K562 (cell line): ENCODE results near the gene ROM1. TPM values are rescaled to one million over a fixed set of nuclear protein-coding genes. Genes with fewer than 3 reads are reported as not detected.

Experiments
- TEAD2 ChIP-seq: fragments of 450-650 bp; IDR thresholded peaks from 2 replicates; pipeline ENCODE4 v1.6.1; 2016; ENCODE audit warnings: missing genetic modification characterization, control low read depth, missing compliant biosample characterization
- microRNA-seq: library from miRNA; unstranded; fragments of <30 nt; microRNA quantifications from one replicate; pipeline ENCODE4, GENCODE V29; 2018; ENCODE audit warnings: borderline microRNAs expressed
- polyA plus RNA-seq, 8 experiments: library from polyadenylated mRNA; depleted of rRNA in 4 of 8; stranded (reverse) in 5 of 8; unstranded in 3 of 8; fragments of >200 nt; fragmentation: Nextera tagmentation in 2 of 8; fragmentation: Illumina TruSeq in 1 of 8; extraction: Ambion mirVana in 2 of 8; extraction: Trizol in 1 of 8; gene quantifications; 2 replicates each; pipeline versions ENCODE4 v1.2.1 to v1.2.3, GENCODE V29; 2011 to 2014; ENCODE audit warnings: inconsistent platforms in 1 of 8, missing spikeins in 1 of 8
- small RNA-seq: library from RNA; depleted of rRNA; stranded (forward); fragments of <200 nt; gene quantifications from one replicate; pipeline ENCODE3, GENCODE V24; 2014
- total RNA-seq, 7 experiments: library from RNA; depleted of rRNA in 6 of 7; stranded (reverse); fragments of >200 nt in 6 of 7; fragmentation: Illumina TruSeq in 2 of 7; extraction: Trizol in 2 of 7; gene quantifications; 2 replicates each; pipeline versions ENCODE4 v1.2.1 to v1.2.3, GENCODE V29; 2011 to 2021; ENCODE audit warnings: low replicate concordance in 1 of 7
- TF ChIP-seq, protein P1 (sequence below): fragments of 450-650 bp; formaldehyde crosslinking; IDR thresholded peaks from 2 replicates; pipeline ENCODE4 v1.4.0; 2020; ENCODE audit warnings: mild to moderate bottlenecking, mixed read lengths

Gene ROM1
- total and polyA plus RNA-seq, 9 of the 15 experiments (the other 6 are each of a cell fraction or from before 2014, with no cell fraction given) = 0.75 to 4.0 (median 2.6) TPM

DNA sequence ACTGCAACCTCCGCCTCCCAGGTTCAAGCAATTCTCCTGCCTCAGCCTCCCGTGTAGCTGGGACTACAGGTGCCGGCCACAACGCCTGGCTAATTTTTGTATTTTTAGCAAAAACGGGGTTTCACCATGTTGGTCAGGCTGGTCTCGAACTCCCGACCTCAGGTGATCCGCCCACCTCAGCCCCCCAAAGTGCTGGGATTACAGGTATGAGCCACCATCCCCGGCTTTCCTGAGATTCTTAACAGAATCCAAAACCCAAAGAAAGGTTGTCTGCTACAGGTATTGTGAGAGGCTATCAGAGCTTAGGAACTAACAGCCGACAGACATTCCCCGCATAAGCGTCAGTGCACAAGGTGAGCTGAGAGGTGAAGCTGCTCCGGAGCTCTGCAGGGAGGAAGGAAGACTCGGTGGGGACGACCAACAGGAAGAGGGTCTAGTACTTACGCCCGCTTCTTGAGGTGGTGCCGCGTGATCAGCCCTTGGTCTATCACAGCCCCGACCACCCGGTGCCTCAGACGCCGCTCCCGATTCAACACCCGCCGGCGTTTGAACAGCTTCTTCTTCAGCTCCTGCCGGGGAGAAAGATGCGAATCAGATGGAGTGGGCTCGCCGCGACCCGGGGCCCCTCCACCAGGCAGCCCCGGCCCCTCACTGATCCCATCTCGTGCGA lies 51.5 kb downstream of the ROM1 start (continued):
- TF ChIP-seq, protein P1, sequence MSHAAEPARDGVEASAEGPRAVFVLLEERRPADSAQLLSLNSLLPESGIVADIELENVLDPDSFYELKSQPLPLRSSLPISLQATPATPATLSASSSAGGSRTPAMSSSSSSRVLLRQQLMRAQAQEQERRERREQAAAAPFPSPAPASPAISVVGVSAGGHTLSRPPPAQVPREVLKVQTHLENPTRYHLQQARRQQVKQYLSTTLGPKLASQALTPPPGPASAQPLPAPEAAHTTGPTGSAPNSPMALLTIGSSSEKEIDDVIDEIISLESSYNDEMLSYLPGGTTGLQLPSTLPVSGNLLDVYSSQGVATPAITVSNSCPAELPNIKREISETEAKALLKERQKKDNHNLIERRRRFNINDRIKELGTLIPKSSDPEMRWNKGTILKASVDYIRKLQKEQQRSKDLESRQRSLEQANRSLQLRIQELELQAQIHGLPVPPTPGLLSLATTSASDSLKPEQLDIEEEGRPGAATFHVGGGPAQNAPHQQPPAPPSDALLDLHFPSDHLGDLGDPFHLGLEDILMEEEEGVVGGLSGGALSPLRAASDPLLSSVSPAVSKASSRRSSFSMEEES (CRISPR knock-in tag) = no peak
- TF ChIP-seq TEAD2 (tag) = no peak
- TF ChIP-seq, all 486 proteins: peak for 22

Small RNA genes lying within 50 kb of the gene (microRNA-seq; reads per million reads assigned to microRNA genes)
- not detected for gene MIR6747

Small RNA genes lying within 50 kb of the gene (small RNA-seq; reads per million reads assigned to genes)
- gene AP001458.1 (not detected), gene MIR6747 (0.51 reads per million, percentile 24 among the genes with 10 or more reads in this experiment)

Other genes starting within 250 kb of the ROM1 start
Only the 7 nearest of the 28 such genes appear.
- gene EEF1G, start 39.4 kb upstream of the ROM1 start, total RNA-seq (2014; rRNA removed) = 2,058 and 2,269 TPM in 2 replicates
- gene EEF1G, start 39.4 kb upstream of the ROM1 start, total RNA-seq (2014; rRNA removed; fragmentation: Illumina TruSeq; extraction: Trizol) = 1,872 and 2,117 TPM in 2 replicates
- 2,017 and 2,035 TPM in 2 replicates for gene EEF1G, start 39.4 kb upstream of the ROM1 start, total RNA-seq (2015; rRNA removed; fragmentation: Illumina TruSeq; extraction: Trizol)
- 1,822 and 1,912 TPM in 2 replicates for gene EEF1G, start 39.4 kb upstream of the ROM1 start, total RNA-seq (2021)
- 2,098 and 2,266 TPM in 2 replicates for gene EEF1G, start 39.4 kb upstream of the ROM1 start, polyA plus RNA-seq (2011; rRNA removed)
- gene EEF1G, start 39.4 kb upstream of the ROM1 start, polyA plus RNA-seq (2014; fragmentation: Illumina TruSeq; extraction: Trizol) = 1,982 and 2,349 TPM in 2 replicates
- gene EEF1G, start 39.4 kb upstream of the ROM1 start, polyA plus RNA-seq (2014; fragmentation: Nextera tagmentation; extraction: Ambion mirVana) = 1,000 to 10,000 TPM in 1 of 2 experiments, 100 to 1,000 TPM in 1; 985 to 1,460 TPM
- gene EEF1G, start 39.4 kb upstream of the ROM1 start, polyA plus RNA-seq (2014; rRNA removed) = 1,633 and 1,674 TPM in 2 replicates
- 18.5 and 20.9 TPM in 2 replicates for gene TUT1, start 21.7 kb upstream of the ROM1 start, total RNA-seq (2014; rRNA removed)
- gene TUT1, start 21.7 kb upstream of the ROM1 start, total RNA-seq (2014; rRNA removed; fragmentation: Illumina TruSeq; extraction: Trizol) = 7.2 and 9.6 TPM in 2 replicates
- gene TUT1, start 21.7 kb upstream of the ROM1 start, total RNA-seq (2015; rRNA removed; fragmentation: Illumina TruSeq; extraction: Trizol) = 11.5 and 12.4 TPM in 2 replicates
- gene TUT1, start 21.7 kb upstream of the ROM1 start, total RNA-seq (2021) = 38.9 and 44.3 TPM in 2 replicates
- gene TUT1, start 21.7 kb upstream of the ROM1 start, polyA plus RNA-seq (2011; rRNA removed) = 15.7 and 31.2 TPM in 2 replicates
- gene TUT1, start 21.7 kb upstream of the ROM1 start, polyA plus RNA-seq (2014; fragmentation: Illumina TruSeq; extraction: Trizol) = 22.8 and 26.7 TPM in 2 replicates
- 1 to 10 TPM in 1 of 2 experiments, under 1 TPM in 1; 0.66 to 1.5 TPM for gene TUT1, start 21.7 kb upstream of the ROM1 start, polyA plus RNA-seq (2014; fragmentation: Nextera tagmentation; extraction: Ambion mirVana)
- 24.3 and 28.2 TPM in 2 replicates for gene TUT1, start 21.7 kb upstream of the ROM1 start, polyA plus RNA-seq (2014; rRNA removed)
- gene MTA2, start 11.4 kb upstream of the ROM1 start, total RNA-seq (2014; rRNA removed) = 185 and 203 TPM in 2 replicates
- gene MTA2, start 11.4 kb upstream of the ROM1 start, total RNA-seq (2014; rRNA removed; fragmentation: Illumina TruSeq; extraction: Trizol) = 161 and 172 TPM in 2 replicates
- gene MTA2, start 11.4 kb upstream of the ROM1 start, total RNA-seq (2015; rRNA removed; fragmentation: Illumina TruSeq; extraction: Trizol) = 195 and 217 TPM in 2 replicates
- 176 and 203 TPM in 2 replicates for gene MTA2, start 11.4 kb upstream of the ROM1 start, total RNA-seq (2021)
- 36.0 and 48.6 TPM in 2 replicates for gene MTA2, start 11.4 kb upstream of the ROM1 start, polyA plus RNA-seq (2011; rRNA removed)
- 190 and 220 TPM in 2 replicates for gene MTA2, start 11.4 kb upstream of the ROM1 start, polyA plus RNA-seq (2014; fragmentation: Illumina TruSeq; extraction: Trizol)
- 1 to 10 TPM; 6.2 to 9.9 TPM for gene MTA2, start 11.4 kb upstream of the ROM1 start, polyA plus RNA-seq (2014; fragmentation: Nextera tagmentation; extraction: Ambion mirVana)
- 121 and 125 TPM in 2 replicates for gene MTA2, start 11.4 kb upstream of the ROM1 start, polyA plus RNA-seq (2014; rRNA removed)
- gene EML3, start 482 bp upstream of the ROM1 start, total RNA-seq (2014; rRNA removed) = 26.4 and 31.7 TPM in 2 replicates
- gene EML3, start 482 bp upstream of the ROM1 start, total RNA-seq (2014; rRNA removed; fragmentation: Illumina TruSeq; extraction: Trizol) = 12.6 and 16.7 TPM in 2 replicates
- gene EML3, start 482 bp upstream of the ROM1 start, total RNA-seq (2015; rRNA removed; fragmentation: Illumina TruSeq; extraction: Trizol) = 20.7 and 22.1 TPM in 2 replicates
- 77.3 and 90.5 TPM in 2 replicates for gene EML3, start 482 bp upstream of the ROM1 start, total RNA-seq (2021)
- 36.8 and 50.2 TPM in 2 replicates for gene EML3, start 482 bp upstream of the ROM1 start, polyA plus RNA-seq (2011; rRNA removed)
- 27.9 and 31.2 TPM in 2 replicates for gene EML3, start 482 bp upstream of the ROM1 start, polyA plus RNA-seq (2014; fragmentation: Illumina TruSeq; extraction: Trizol)
- gene EML3, start 482 bp upstream of the ROM1 start, polyA plus RNA-seq (2014; fragmentation: Nextera tagmentation; extraction: Ambion mirVana) = under 1 TPM; 0.32 to 0.59 TPM
- 49.5 and 64.2 TPM in 2 replicates for gene EML3, start 482 bp upstream of the ROM1 start, polyA plus RNA-seq (2014; rRNA removed)
- gene B3GAT3, start 8.7 kb downstream of the ROM1 start, total RNA-seq (2014; rRNA removed) = 48.2 and 70.7 TPM in 2 replicates
- gene B3GAT3, start 8.7 kb downstream of the ROM1 start, total RNA-seq (2014; rRNA removed; fragmentation: Illumina TruSeq; extraction: Trizol) = 5.6 and 8.0 TPM in 2 replicates
- 29.9 and 31.0 TPM in 2 replicates for gene B3GAT3, start 8.7 kb downstream of the ROM1 start, total RNA-seq (2015; rRNA removed; fragmentation: Illumina TruSeq; extraction: Trizol)
- gene B3GAT3, start 8.7 kb downstream of the ROM1 start, total RNA-seq (2021) = 58.5 and 58.7 TPM in 2 replicates
- 21.4 and 35.5 TPM in 2 replicates for gene B3GAT3, start 8.7 kb downstream of the ROM1 start, polyA plus RNA-seq (2011; rRNA removed)
- 16.3 and 43.0 TPM in 2 replicates for gene B3GAT3, start 8.7 kb downstream of the ROM1 start, polyA plus RNA-seq (2014; fragmentation: Illumina TruSeq; extraction: Trizol)
- 1 to 10 TPM in 1 of 2 experiments, under 1 TPM in 1; 0.30 to 3.3 TPM for gene B3GAT3, start 8.7 kb downstream of the ROM1 start, polyA plus RNA-seq (2014; fragmentation: Nextera tagmentation; extraction: Ambion mirVana)
- 64.0 and 83.7 TPM in 2 replicates for gene B3GAT3, start 8.7 kb downstream of the ROM1 start, polyA plus RNA-seq (2014; rRNA removed)
- gene GANAB, start 33.4 kb downstream of the ROM1 start, total RNA-seq (2014; rRNA removed) = 118 and 159 TPM in 2 replicates
- 131 and 137 TPM in 2 replicates for gene GANAB, start 33.4 kb downstream of the ROM1 start, total RNA-seq (2014; rRNA removed; fragmentation: Illumina TruSeq; extraction: Trizol)
- 161 and 167 TPM in 2 replicates for gene GANAB, start 33.4 kb downstream of the ROM1 start, total RNA-seq (2015; rRNA removed; fragmentation: Illumina TruSeq; extraction: Trizol)
- 276 and 282 TPM in 2 replicates for gene GANAB, start 33.4 kb downstream of the ROM1 start, total RNA-seq (2021)
- 265 and 313 TPM in 2 replicates for gene GANAB, start 33.4 kb downstream of the ROM1 start, polyA plus RNA-seq (2011; rRNA removed)
- gene GANAB, start 33.4 kb downstream of the ROM1 start, polyA plus RNA-seq (2014; fragmentation: Illumina TruSeq; extraction: Trizol) = 275 and 284 TPM in 2 replicates
- 10 to 100 TPM in 1 of 2 experiments, 1 to 10 TPM in 1; 6.5 to 17.9 TPM for gene GANAB, start 33.4 kb downstream of the ROM1 start, polyA plus RNA-seq (2014; fragmentation: Nextera tagmentation; extraction: Ambion mirVana)
- gene GANAB, start 33.4 kb downstream of the ROM1 start, polyA plus RNA-seq (2014; rRNA removed) = 165 and 195 TPM in 2 replicates
- gene INTS5, start 40.0 kb downstream of the ROM1 start, total RNA-seq (2014; rRNA removed) = 16.8 and 22.9 TPM in 2 replicates
- gene INTS5, start 40.0 kb downstream of the ROM1 start, total RNA-seq (2014; rRNA removed; fragmentation: Illumina TruSeq; extraction: Trizol) = 6.5 and 8.5 TPM in 2 replicates
- gene INTS5, start 40.0 kb downstream of the ROM1 start, total RNA-seq (2015; rRNA removed; fragmentation: Illumina TruSeq; extraction: Trizol) = 9.4 and 9.9 TPM in 2 replicates
- gene INTS5, start 40.0 kb downstream of the ROM1 start, total RNA-seq (2021) = 35.0 and 38.3 TPM in 2 replicates
- 8.3 and 14.3 TPM in 2 replicates for gene INTS5, start 40.0 kb downstream of the ROM1 start, polyA plus RNA-seq (2011; rRNA removed)
- gene INTS5, start 40.0 kb downstream of the ROM1 start, polyA plus RNA-seq (2014; fragmentation: Illumina TruSeq; extraction: Trizol) = 15.2 and 21.5 TPM in 2 replicates
- gene INTS5, start 40.0 kb downstream of the ROM1 start, polyA plus RNA-seq (2014; fragmentation: Nextera tagmentation; extraction: Ambion mirVana) = under 1 TPM; 0.52 to 0.73 TPM
- gene INTS5, start 40.0 kb downstream of the ROM1 start, polyA plus RNA-seq (2014; rRNA removed) = 13.8 and 14.0 TPM in 2 replicates